Measurements from ENCODE around the gene UNC13D. TPM values are rescaled to one million over a fixed set of nuclear protein-coding genes. Genes with fewer than 3 reads are reported as not detected.

UNC13D gene
- 1.8 and 3.0 TPM in 2 replicates for total RNA-seq

GRCh38 chr17:75843577-75844529, at the start of gene UNC13D:
UNC13D (minus strand) TSS chr17:75844404; CDS start chr17:75844337, 67 bp downstream.

GRCh38 chr17:75878174-75878998, 34.2 kb upstream of the UNC13D start, which contains the start of gene TRIM47:
TRIM47 (minus strand) TSS chr17:75878581; CDS start chr17:75878548, 33 bp downstream.

DNA sequence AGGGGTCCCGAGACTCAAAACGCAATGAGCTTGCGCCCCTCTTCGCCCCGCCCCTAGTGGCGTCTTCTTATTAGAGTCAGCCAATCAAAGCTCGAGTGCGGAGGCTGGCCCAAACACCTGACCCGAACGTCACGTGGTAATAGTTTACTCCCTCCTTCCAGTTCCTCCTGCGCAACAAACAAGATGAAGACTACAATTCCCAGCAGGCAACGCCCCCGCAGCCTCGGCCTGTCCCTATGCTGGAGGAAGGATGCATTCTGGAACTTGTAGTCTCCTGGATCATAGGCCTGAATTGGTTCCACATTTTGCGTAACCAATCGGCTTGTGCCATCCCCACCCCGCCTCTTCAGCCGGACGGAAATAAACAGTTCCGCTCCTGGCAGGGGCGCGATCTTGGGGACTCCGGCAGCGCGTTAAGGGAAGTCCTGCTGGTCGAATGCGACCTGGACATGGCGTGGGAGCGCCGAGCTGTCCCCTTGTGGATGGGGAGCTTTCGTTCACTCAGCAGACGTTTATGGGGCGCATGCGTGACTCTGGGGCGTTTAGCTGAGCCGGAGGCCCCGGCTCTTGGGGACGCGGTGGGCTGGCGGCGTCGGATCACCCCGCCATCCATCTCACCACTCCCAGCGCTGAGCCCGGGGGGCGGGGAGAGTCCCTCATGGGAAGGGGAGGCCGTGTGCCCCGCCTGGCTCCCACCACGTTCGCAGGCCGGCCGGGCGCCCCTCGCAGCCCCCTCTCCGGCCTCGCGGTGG, 11.3 kb upstream of the UNC13D start, which contains the start of gene WBP2:
TSS of gene WBP2 (minus strand) at position 26 of the 752 bp plus-strand sequence. CDS start 38 bp downstream, outside the sequence.

DNA sequence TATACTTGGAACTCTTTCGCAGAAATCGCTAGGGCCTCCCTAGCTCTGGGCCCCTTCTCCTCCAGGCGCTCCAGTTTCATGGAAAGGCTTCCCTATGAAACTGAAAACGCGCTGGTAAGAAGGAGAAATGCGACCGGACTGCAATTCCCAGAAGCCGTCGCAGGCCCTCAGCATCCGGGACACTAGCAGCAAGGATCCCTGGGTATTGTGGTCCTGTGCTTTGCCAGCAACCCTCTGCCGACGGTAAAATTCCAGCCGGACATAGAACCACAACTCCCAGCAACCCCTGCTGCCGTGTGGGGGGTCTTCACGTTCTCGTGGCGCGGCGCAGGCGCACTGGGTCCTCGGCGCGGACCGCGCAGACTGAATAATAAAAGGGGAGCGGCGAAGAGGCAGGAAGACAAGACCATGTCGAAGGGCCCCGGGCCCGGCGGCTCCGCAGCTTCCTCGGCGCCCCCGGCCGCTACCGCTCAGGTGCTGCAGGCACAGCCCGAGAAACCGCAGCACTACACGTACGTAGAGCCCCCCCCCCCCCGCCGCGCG, 59.7 kb downstream of the UNC13D start, which contains the start of gene UNK:
TSS of gene UNK (plus strand) at position 334 of the 543 bp plus-strand sequence. CDS start at position 409, 75 bp downstream.

Other genes with a start within 250 kb of the UNC13D start
- 0.07 TPM in 1 of 2 replicates, not detected in the other for gene SMIM5, start 211.0 kb downstream of the UNC13D start, total RNA-seq
- 16.7 and 24.2 TPM in 2 replicates for gene RECQL5, start 177.2 kb downstream of the UNC13D start, total RNA-seq
- gene SAP30BP, start 177.1 kb downstream of the UNC13D start, total RNA-seq = 36.0 and 42.2 TPM in 2 replicates
- gene ITGB4, start 122.9 kb downstream of the UNC13D start, total RNA-seq = 0.13 and 0.69 TPM in 2 replicates
- gene GALK1, start 79.2 kb downstream of the UNC13D start, total RNA-seq = 34.0 and 49.6 TPM in 2 replicates
- gene UNK, start 59.6 kb downstream of the UNC13D start, total RNA-seq = 18.5 and 19.3 TPM in 2 replicates
- 45.3 and 64.9 TPM in 2 replicates for gene WBP2, start 10.9 kb upstream of the UNC13D start, total RNA-seq
- 13.1 and 17.7 TPM in 2 replicates for gene TRIM47, start 34.2 kb upstream of the UNC13D start, total RNA-seq
- 16.5 and 26.6 TPM in 2 replicates for gene TRIM65, start 52.5 kb upstream of the UNC13D start, total RNA-seq
- gene MRPL38, start 60.5 kb upstream of the UNC13D start, total RNA-seq = 23.9 and 28.4 TPM in 2 replicates
- gene FBF1, start 96.6 kb upstream of the UNC13D start, total RNA-seq = 12.8 and 15.9 TPM in 2 replicates
- gene ACOX1, start 134.8 kb upstream of the UNC13D start, total RNA-seq = 55.8 and 58.2 TPM in 2 replicates
- 12.5 and 13.6 TPM in 2 replicates for gene TEN1, start 134.8 kb upstream of the UNC13D start, total RNA-seq
- 2.3 and 3.4 TPM in 2 replicates for gene CDK3, start 156.5 kb upstream of the UNC13D start, total RNA-seq
- gene EVPL, start 182.9 kb upstream of the UNC13D start, total RNA-seq = under 0.01 and 0.10 TPM in 2 replicates
- gene SRP68, start 228.1 kb upstream of the UNC13D start, total RNA-seq = 54.3 and 58.6 TPM in 2 replicates
- not detected in 2 replicates for gene GALR2, start 230.4 kb upstream of the UNC13D start, total RNA-seq
- gene ZACN, start 234.8 kb upstream of the UNC13D start, total RNA-seq = 0.26 TPM in 1 of 2 replicates, not detected in the other

Data from smooth muscle cell of the pulmonary artery (primary cell).